Skeletal muscle tissue (tissue), 4 donors: Measurements from ENCODE around the gene SCN9A. TPM values are rescaled to one million over a fixed set of nuclear protein-coding genes. Genes with fewer than 3 reads are reported as not detected.
A peak's percentile ranks its signal among the peaks of the same experiment; 100 is the strongest.
"Not testable (repeated sequence)": the region's sequence is repeated elsewhere in the genome, so short reads cannot be mapped to it uniquely, and the experiment has no call there.

Experiments used
- H3K27ac ChIP-seq: one replicate; pipeline ENCODE4 v1.7.0; 2013; ENCODE audit warnings: mild to moderate bottlenecking, low read depth, low read length, inconsistent platforms
- H3K27me3 ChIP-seq, 3 donors: one replicate each; pipeline ENCODE4 v1.7.0; 2013; ENCODE audit warnings: low read length in 3 of 3; ENCODE audit not compliant: control insufficient read depth in 3 of 3, insufficient read depth in 3 of 3
- H3K36me3 ChIP-seq, 3 donors: one replicate each; pipeline ENCODE4 v1.7.0; 2013; ENCODE audit warnings: low read length in 3 of 3; ENCODE audit not compliant: control insufficient read depth in 3 of 3, insufficient read depth in 3 of 3
- H3K4me1 ChIP-seq, 3 donors: one replicate each; pipeline ENCODE4 v1.7.0; 2013; ENCODE audit warnings: low read length in 3 of 3, mild to moderate bottlenecking in 3 of 3; ENCODE audit not compliant: control insufficient read depth in 3 of 3, insufficient read depth in 3 of 3
- H3K4me3 ChIP-seq, 3 donors: one replicate each; pipeline ENCODE4 v1.7.0; 2013; ENCODE audit warnings: low read length in 3 of 3
- H3K9ac ChIP-seq, 3 donors: one replicate each; pipeline ENCODE4 v1.7.0; 2013; ENCODE audit warnings: low read length in 3 of 3, mild to moderate bottlenecking in 3 of 3, moderate library complexity in 2 of 3, low read depth in 1 of 3
- H3K9me3 ChIP-seq, 3 donors: one replicate each; pipeline ENCODE4 v1.7.0; 2013; ENCODE audit warnings: low read length in 3 of 3; ENCODE audit not compliant: control insufficient read depth in 3 of 3
- total RNA-seq: library from RNA; depleted of rRNA; stranded (reverse); fragments of >200 nt; gene quantifications from one replicate; pipeline ENCODE4 v1.2.3, GENCODE V29; 2014
- donor health status: Osteomylitis.

SCN9A gene
- total RNA-seq, 1 donor from 2014 or later: 14.1 TPM

GRCh38 chr2:166209367-166209766, 166.4 kb downstream of the SCN9A start:
- not testable (repeated sequence) for H3K9me3 ChIP-seq, H3K27ac ChIP-seq, H3K36me3 ChIP-seq, H3K27me3 ChIP-seq, H3K4me1 ChIP-seq, H3K9ac ChIP-seq
- peak overlapping the region in 1 of 3 donors; percentile 31 for H3K4me3 ChIP-seq

GRCh38 chr2:166206153-166206552, 169.6 kb downstream of the SCN9A start:
- not testable (repeated sequence) for H3K9me3 ChIP-seq, H3K36me3 ChIP-seq, H3K27ac ChIP-seq, H3K4me1 ChIP-seq, H3K27me3 ChIP-seq, H3K4me3 ChIP-seq, H3K9ac ChIP-seq

GRCh38 chr2:166202778-166203177, 173.0 kb downstream of the SCN9A start:
- Histone ChIP-seq H3K9ac (no peak overlapping the region), H3K9me3 (no peaks in the 10 kb centered on the region), H3K27me3 (no peaks in the 10 kb centered on the region)

GRCh38 chr2:166197446-166197845, 178.3 kb downstream of the SCN9A start:
- Histone ChIP-seq H3K9me3 (no peaks in the 10 kb centered on the region), H3K36me3 (no peaks in the 10 kb centered on the region), H3K4me1 (no peaks in the 10 kb centered on the region), H3K27me3 (no peaks in the 10 kb centered on the region), H3K9ac (no peak overlapping the region), H3K4me3 (no peak overlapping the region), H3K27ac (no peak overlapping the region)

More at GRCh38 chr2:166202778-166203177, 173.0 kb downstream of the SCN9A start:
- H3K4me1 ChIP-seq: no peaks in the 10 kb centered on the region
- no peak overlapping the region for H3K27ac ChIP-seq
- no peak overlapping the region for H3K4me3 ChIP-seq
- H3K36me3 ChIP-seq: no peaks in the 10 kb centered on the region

- Histone ChIP-seq H3K36me3 (no peaks in the 10 kb centered on the region), H3K27me3 (no peaks in the 10 kb centered on the region), H3K9me3 (no peaks in the 10 kb centered on the region), H3K27ac (no peak overlapping the region), H3K9ac (no peak overlapping the region), H3K4me1 (no peaks in the 10 kb centered on the region), H3K4me3 (no peak overlapping the region)
Observed at GRCh38 chr2:166193407-166193806, 182.3 kb downstream of the SCN9A start.

- no peak overlapping the region for H3K27ac ChIP-seq
- H3K9ac ChIP-seq: no peak overlapping the region
- no peaks in the 10 kb centered on the region for H3K4me1 ChIP-seq
- no peak overlapping the region for H3K4me3 ChIP-seq
- H3K36me3 ChIP-seq: no peaks in the 10 kb centered on the region
- H3K9me3 ChIP-seq: no peaks in the 10 kb centered on the region
- H3K27me3 ChIP-seq: no peaks in the 10 kb centered on the region
Observed at GRCh38 chr2:166188084-166188483, 187.7 kb downstream of the SCN9A start.

- no peaks in the 10 kb centered on the region for H3K9me3 ChIP-seq
- no peak overlapping the region for H3K4me3 ChIP-seq
- peaks cover 0 to 4% (median 3%) of the 10 kb centered on the region in 3 donors for H3K27me3 ChIP-seq
- H3K4me1 ChIP-seq: no peaks in the 10 kb centered on the region
- H3K9ac ChIP-seq: no peak overlapping the region
- H3K27ac ChIP-seq: no peak overlapping the region
- no peaks in the 10 kb centered on the region for H3K36me3 ChIP-seq
Observed at GRCh38 chr2:166184789-166185188, 191.0 kb downstream of the SCN9A start.

- peaks cover 0 to 4% (median 3%) of the 10 kb centered on the region in 3 donors for H3K27me3 ChIP-seq
- no peaks in the 10 kb centered on the region for H3K4me1 ChIP-seq
- H3K27ac ChIP-seq: no peak overlapping the region
- no peak overlapping the region for H3K4me3 ChIP-seq
- no peaks in the 10 kb centered on the region for H3K9me3 ChIP-seq
- no peak overlapping the region for H3K9ac ChIP-seq
- no peaks in the 10 kb centered on the region for H3K36me3 ChIP-seq
Observed at GRCh38 chr2:166181813-166182154, 194.0 kb downstream of the SCN9A start.

- Histone ChIP-seq H3K27me3 (peaks cover 0 to 4% (median 3%) of the 10 kb centered on the region in 3 donors), H3K9me3 (no peaks in the 10 kb centered on the region), H3K27ac (no peak overlapping the region), H3K4me1 (no peaks in the 10 kb centered on the region), H3K4me3 (no peak overlapping the region), H3K36me3 (no peaks in the 10 kb centered on the region), H3K9ac (no peak overlapping the region)
Observed at GRCh38 chr2:166180951-166181812, 194.6 kb downstream of the SCN9A start.

GRCh38 chr2:166179201-166179600, 196.5 kb downstream of the SCN9A start:
- Histone ChIP-seq H3K27ac (no peak overlapping the region), H3K4me1 (no peaks in the 10 kb centered on the region), H3K4me3 (no peak overlapping the region), H3K9ac (no peak overlapping the region), H3K27me3 (peaks cover 0 to 4% (median 3%) of the 10 kb centered on the region in 3 donors), H3K9me3 (no peaks in the 10 kb centered on the region), H3K36me3 (no peaks in the 10 kb centered on the region)
